ENCODE measurements around the gene IP6K2.

IP6K2 gene

DNA sequence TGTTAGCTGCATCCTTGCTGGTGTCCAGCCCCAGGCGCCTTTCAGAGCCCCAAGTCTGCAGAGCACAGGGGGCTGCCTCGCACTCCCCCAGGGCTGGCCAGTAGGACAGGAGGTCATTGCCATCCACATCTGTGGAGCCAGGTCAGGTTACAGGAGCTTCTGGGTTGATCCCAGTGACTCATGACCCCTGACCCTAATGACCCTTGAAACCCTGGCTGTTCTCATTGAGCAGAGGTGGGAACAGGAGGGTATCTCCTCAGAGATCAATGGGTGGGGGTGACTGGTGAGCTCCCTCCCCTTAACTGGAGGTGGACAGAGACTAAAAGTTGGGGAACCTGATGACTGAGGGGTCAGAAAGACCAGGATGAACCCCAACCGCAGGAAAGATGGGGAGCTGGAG is 75.6 kb downstream of the IP6K2 start:
- DNase-seq (ENCODE audit: low read depth in 2 of 2) = no peak

DNA sequence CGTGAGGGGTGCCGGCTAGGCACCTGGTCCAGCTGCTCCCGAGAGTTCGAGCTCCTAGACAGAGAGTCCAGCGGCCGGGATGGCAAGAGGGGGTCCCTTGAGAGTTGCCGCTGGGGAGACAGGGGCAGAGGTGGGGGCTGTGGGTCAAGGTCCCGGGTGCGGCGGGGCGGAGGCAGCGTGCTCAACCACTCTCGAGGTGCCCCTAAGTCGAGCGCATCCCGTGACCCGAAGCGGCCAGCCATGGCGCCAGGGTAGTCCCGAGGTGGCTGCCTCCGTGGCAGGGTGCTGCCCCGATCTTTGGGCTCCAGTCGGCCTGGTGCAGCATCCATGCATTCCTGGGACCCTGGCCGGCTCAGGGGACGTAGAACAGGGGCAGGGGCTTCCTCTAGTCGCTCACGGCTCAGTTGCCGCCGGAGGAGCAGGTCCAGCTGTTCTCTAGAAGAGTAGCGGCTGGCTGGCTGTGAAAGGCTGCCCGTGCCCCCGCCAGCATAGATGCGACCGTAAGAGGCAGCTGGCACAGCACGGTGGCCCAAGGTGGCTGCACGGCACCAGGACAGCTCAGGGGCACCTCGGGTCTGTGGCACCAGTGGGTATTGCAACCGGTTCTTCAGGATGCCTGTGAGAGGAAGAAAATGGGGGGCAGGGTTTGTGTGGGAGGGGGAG is 76.9 kb downstream of the IP6K2 start:
- no peak for DNase-seq (ENCODE audit: low read depth in 2 of 2)

Measured in activated CD8-positive, alpha-beta memory T cell treated with anti-CD3 and anti-CD28 coated beads for 4 hours (primary cell).